Activated B cell treated with CpG ODN at 0.5 μM for 24 hours (primary cell): ENCODE results near the gene ASIC3. TPM values are rescaled to one million over a fixed set of nuclear protein-coding genes. Genes with fewer than 3 reads are reported as not detected.

ENCODE experiments used
- ATAC-seq: fragments of 200-7000 bp; cut with Tn5 transposase; one replicate; pipeline ENCODE4 v1.10.0; 2021; ENCODE audit warnings: low read depth, mild to moderate bottlenecking, moderate library complexity
- CTCF ChIA-PET: fragments of 350-600 bp; sonication (Branson Sonifier 250); formaldehyde crosslinking; loops from one replicate; lab custom pipeline; 2021; ENCODE audit warnings: antibody characterized with exemption; lab: Charles Lee
- POLR2A ChIA-PET: fragments of 350-600 bp; sonication (Branson Sonifier 250); formaldehyde crosslinking; loops from one replicate; lab custom pipeline; 2021; ENCODE audit warnings: antibody characterized with exemption; lab: Charles Lee
- DNase-seq: peaks from one replicate; pipeline ENCODE4 v3.0.0; 2022
- H3K27ac Mint-ChIP-seq: one replicate; pipeline ENCODE4 v1.8.0; 2020; ENCODE audit warnings: mixed read lengths
- H3K27me3 Mint-ChIP-seq: one replicate; pipeline ENCODE4 v1.8.0; 2021; ENCODE audit warnings: mixed read lengths
- H3K36me3 Mint-ChIP-seq: one replicate; pipeline ENCODE4 v1.8.0; 2021; ENCODE audit warnings: low read depth, mixed read lengths
- H3K4me1 Mint-ChIP-seq: one replicate; pipeline ENCODE4 v1.8.0; 2021; ENCODE audit warnings: mixed read lengths
- H3K4me3 Mint-ChIP-seq: one replicate; pipeline ENCODE4 v1.8.0; 2020; ENCODE audit warnings: mild to moderate bottlenecking, mixed read lengths
- H3K9me3 Mint-ChIP-seq: one replicate; pipeline ENCODE4 v1.8.0; 2020; ENCODE audit warnings: mixed read lengths
- CTCF ChIP-seq: fragments of 200-600 bp; IDR thresholded peaks from one replicate; pipeline ENCODE4 v1.8.0; 2022; ENCODE audit warnings: antibody characterized with exemption, mild to moderate bottlenecking
- intact Hi-C: fragments of 100-400 bp; cut with micrococcal nuclease; formaldehyde crosslinking; loops from one replicate; pipeline ENCODE4 v1.15.1; 2024
- total RNA-seq: library from RNA; stranded (reverse); gene quantifications from 2 replicates; pipeline ENCODE4 v1.2.3, GENCODE V29; 2022

ASIC3 gene
- total RNA-seq, 1 donor from 2014 or later, result 1.2 TPM

GRCh38 chr7:151033864-151034249, 14.5 kb upstream of the ASIC3 start:
- ChIA-PET CTCF (no interaction called here), POLR2A (interaction anchor here (1.2 kb wide), 1 partner anchor 47 kb away, joined by 4 read pairs; the partner anchor contains the start of gene FASTK)
- Mint-ChIP-seq H3K9me3 (no peaks in the 10 kb centered on the region), H3K27ac (no peak overlapping the region), H3K4me1 (peaks cover 9% of the 10 kb centered on the region), H3K27me3 (no peaks in the 10 kb centered on the region), H3K4me3 (no peak overlapping the region), H3K36me3 (peaks cover 27% of the 10 kb centered on the region)
- TF ChIP-seq CTCF, result no peak
- no peak for DNase-seq
- intact Hi-C loops, result no loop called here
- ATAC-seq, result no peak

- POLR2A ChIA-PET, result interaction anchor here (0.6 to 1.2 kb wide), 2 partner anchors 46 to 1869 kb away, joined by 4 read pairs; partner anchors contain the start of gene FASTK
- Mint-ChIP-seq H3K4me3 (no peak overlapping the region), H3K9me3 (no peaks in the 10 kb centered on the region), H3K36me3 (peaks cover 27% of the 10 kb centered on the region), H3K27ac (no peak overlapping the region), H3K4me1 (peaks cover 9% of the 10 kb centered on the region), H3K27me3 (no peaks in the 10 kb centered on the region)
- no peak for TF ChIP-seq CTCF
- CTCF ChIA-PET, result no interaction called here
- DNase-seq (no peak), ATAC-seq (no peak)
- intact Hi-C loops, result no loop called here
Observed at GRCh38 chr7:151034312-151035025, 13.9 kb upstream of the ASIC3 start.

GRCh38 chr7:151035026-151035717, 13.2 kb upstream of the ASIC3 start:
- Mint-ChIP-seq H3K27ac (no peak overlapping the region), H3K4me3 (no peak overlapping the region), H3K27me3 (no peaks in the 10 kb centered on the region), H3K36me3 (peaks cover 27% of the 10 kb centered on the region), H3K9me3 (no peaks in the 10 kb centered on the region), H3K4me1 (peaks cover 8% of the 10 kb centered on the region)
- TF ChIP-seq CTCF, result no peak
- ATAC-seq (no peak), DNase-seq (no peak)
- CTCF ChIA-PET, result no interaction called here
- intact Hi-C loops, result no loop called here
- POLR2A ChIA-PET, result interaction anchor here (0.6 kb wide), 1 partner anchor 1870 kb away, joined by 4 read pairs; no protein-coding TSS in a partner anchor

- H3K4me1 Mint-ChIP-seq, result peaks cover 7% of the 10 kb centered on the region
- DNase-seq (no peak), ATAC-seq (no peak)
- H3K27ac Mint-ChIP-seq, result no peak overlapping the region
- no peaks in the 10 kb centered on the region for H3K27me3 Mint-ChIP-seq
- H3K9me3 Mint-ChIP-seq, result no peaks in the 10 kb centered on the region
- CTCF ChIA-PET, result interaction anchor here (1.5 kb wide), 1 partner anchor 17 kb away, joined by 3 read pairs; no protein-coding TSS in a partner anchor
- intact Hi-C loops, result no loop called here
- H3K4me3 Mint-ChIP-seq, result no peak overlapping the region
- H3K36me3 Mint-ChIP-seq, result peaks cover 27% of the 10 kb centered on the region
- TF ChIP-seq CTCF, result no peak
- POLR2A ChIA-PET, result no interaction called here
Observed at GRCh38 chr7:151035902-151036301, 12.4 kb upstream of the ASIC3 start.
